GM12891 (cell line): ENCODE results near the gene CCDC51.

Source experiments
- PAX5 ChIP-seq: IDR thresholded peaks from 2 replicates; pipeline ENCODE4 v1.6.1; 2011; ENCODE audit warnings: low read length, moderate library complexity, mild to moderate bottlenecking; ENCODE audit not compliant: insufficient read depth, severe bottlenecking
- POLR2A ChIP-seq: IDR thresholded peaks from 2 replicates; pipeline ENCODE4 v1.6.1; 2011; ENCODE audit warnings: low read depth, low read length, control low read depth
- POLR2AphosphoS5 ChIP-seq: IDR thresholded peaks from 2 replicates; pipeline ENCODE4 v1.6.1; 2011; ENCODE audit warnings: low read depth, low read length, control low read depth
- POU2F2 ChIP-seq: IDR thresholded peaks from 2 replicates; pipeline ENCODE4 v1.6.1; 2011; ENCODE audit warnings: low read depth, mild to moderate bottlenecking, control low read depth, low read length, moderate library complexity
- SPI1 ChIP-seq: IDR thresholded peaks from 2 replicates; pipeline ENCODE4 v1.6.1; 2011; ENCODE audit warnings: low read depth, low read length, control low read depth
- TAF1 ChIP-seq: IDR thresholded peaks from 2 replicates; pipeline ENCODE4 v1.6.1; 2011; ENCODE audit warnings: low read depth, low read length, control low read depth

GRCh38 chr3:48403533-48404439, 36.1 kb downstream of the CCDC51 start:
- TF ChIP-seq POLR2AphosphoS5 (no peak), POLR2A (no peak), TAF1 (no peak), SPI1 (no peak), PAX5 (no peak), POU2F2 (no peak)
